Ovary (tissue), 9 donors: Measurements from ENCODE around the gene DIPK1C. TPM values are rescaled to one million over a fixed set of nuclear protein-coding genes. Genes with fewer than 3 reads are reported as not detected.

ENCODE experiments used
- DNase-seq, 5 donors: peaks; one replicate each; pipeline ENCODE4 v3.0.0-alpha.2; 2019 to 2020
- H3K27ac ChIP-seq, 2 donors: fragments of 200-600 bp; one replicate each; pipeline versions ENCODE4 v1.5.1 to v1.8.0; 2019 to 2022
- H3K27me3 ChIP-seq: fragments of 200-600 bp; one replicate; pipeline ENCODE4 v1.8.0; 2022
- H3K36me3 ChIP-seq: fragments of 200-600 bp; sonication (generic); one replicate; pipeline ENCODE4 v1.5.1; 2019
- H3K4me1 ChIP-seq: one replicate; pipeline ENCODE4 v1.8.1; 2013; ENCODE audit warnings: mild to moderate bottlenecking, moderate library complexity; ENCODE audit not compliant: insufficient read depth
- H3K4me3 ChIP-seq: fragments of 200-600 bp; sonication (generic); one replicate; pipeline ENCODE4 v1.5.1; 2017
- H3K9me3 ChIP-seq, 2 donors: fragments of 200-600 bp in 1 of 2; sonication (generic) in 1 of 2; one replicate each; pipeline versions ENCODE4 v1.5.1 to v1.8.1; 2013 to 2019; ENCODE audit warnings: mild to moderate bottlenecking in 1 of 2, moderate library complexity in 1 of 2
- EP300 ChIP-seq: sonication (generic); formaldehyde crosslinking; IDR thresholded peaks from one replicate; pipeline ENCODE4 v1.6.1; 2017; ENCODE audit warnings: antibody characterized with exemption
- POLR2A ChIP-seq: fragments of 450-650 bp; IDR thresholded peaks from one replicate; pipeline ENCODE4 v1.6.1; 2017; ENCODE audit warnings: antibody characterized with exemption, mild to moderate bottlenecking, moderate library complexity
- WGBS, 3 donors: extraction: QIAGEN DNeasy Blood & Tissue Kit in 1 of 3; methylation state at CpG; one replicate each; pipeline versions ENCODE4 v1.1.5 to v1.1.7; 2013 to 2017; 5-methylcytosine and 5-hydroxymethylcytosine counted together
- intact Hi-C, 4 donors: fragments of 100-400 bp; cut with DNase I; formaldehyde crosslinking; loops; one replicate each; pipeline versions ENCODE4 v1.11.0 to v1.15.1; 2022 to 2023
- polyA plus RNA-seq, 2 donors: library from polyadenylated mRNA; stranded (reverse); fragments of 200-250 nt in 1 of 2; fragments of 350-450 nt in 1 of 2; fragmentation: Illumina TruSeq in 1 of 2; extraction: RNeasy Lipid Tissue Mini Kit (QIAGEN cat#74804) in 1 of 2; gene quantifications; one replicate each; pipeline ENCODE4 v1.2.3, GENCODE V29; 2013 to 2014
- total RNA-seq, 7 donors: library from RNA; depleted of rRNA in 2 of 7; stranded (reverse); fragments of >200 nt in 2 of 7; fragmentation: NEBNext Ultra II Directional in 3 of 7; extraction: Animal tissue kit (Norgen Biotek cat#: 25700) in 3 of 7; gene quantifications; one replicate each; pipeline versions ENCODE4 v1.1.0 to v1.2.4, GENCODE V29; 2016 to 2023
- TF ChIP-seq, protein P1 (sequence below), 3 donors: fragments of 450-650 bp in 2 of 3; fragments of 200-600 bp in 1 of 3; IDR thresholded peaks; one replicate each; pipeline versions ENCODE4 v1.5.1 to v1.8.0; 2016 to 2022; ENCODE audit warnings: antibody characterized with exemption in 3 of 3, mild to moderate bottlenecking in 1 of 3
- donor health status: DM: no; HTN: no; CAD: no; lungs with moderate emphysema.
- donor health status: DM: no; HTN: no; CAD: no.
- donor health status: Bipolar disorder and iron deficiency.
- donor health status: DM: yes; HTN: yes; CAD: no.
- donor health status: DM: no; HTN: no; CAD: no.
- donor health status: DM: yes; HTN: yes; CAD: no.

The DIPK1C gene
- total and polyA plus RNA-seq, 9 donors: 0.04 to 0.17 (median 0.05) TPM; not detected in 6

- H3K4me1 ChIP-seq: no peaks in the 10 kb centered on the region
- H3K27me3 ChIP-seq: no peaks in the 10 kb centered on the region
- no peaks in the 10 kb centered on the region for H3K36me3 ChIP-seq
- WGBS, 3 donors: 6 to 8% (median 7%) methylated on average over 6 of the region's 6 CpGs
- no peak overlapping the region for H3K27ac ChIP-seq
- intact Hi-C loops: loop anchor here in 1 of 4 donors (10.0 kb wide), 1 partner anchor 291 kb away; no protein-coding TSS in a partner anchor
- TF ChIP-seq, protein P1, sequence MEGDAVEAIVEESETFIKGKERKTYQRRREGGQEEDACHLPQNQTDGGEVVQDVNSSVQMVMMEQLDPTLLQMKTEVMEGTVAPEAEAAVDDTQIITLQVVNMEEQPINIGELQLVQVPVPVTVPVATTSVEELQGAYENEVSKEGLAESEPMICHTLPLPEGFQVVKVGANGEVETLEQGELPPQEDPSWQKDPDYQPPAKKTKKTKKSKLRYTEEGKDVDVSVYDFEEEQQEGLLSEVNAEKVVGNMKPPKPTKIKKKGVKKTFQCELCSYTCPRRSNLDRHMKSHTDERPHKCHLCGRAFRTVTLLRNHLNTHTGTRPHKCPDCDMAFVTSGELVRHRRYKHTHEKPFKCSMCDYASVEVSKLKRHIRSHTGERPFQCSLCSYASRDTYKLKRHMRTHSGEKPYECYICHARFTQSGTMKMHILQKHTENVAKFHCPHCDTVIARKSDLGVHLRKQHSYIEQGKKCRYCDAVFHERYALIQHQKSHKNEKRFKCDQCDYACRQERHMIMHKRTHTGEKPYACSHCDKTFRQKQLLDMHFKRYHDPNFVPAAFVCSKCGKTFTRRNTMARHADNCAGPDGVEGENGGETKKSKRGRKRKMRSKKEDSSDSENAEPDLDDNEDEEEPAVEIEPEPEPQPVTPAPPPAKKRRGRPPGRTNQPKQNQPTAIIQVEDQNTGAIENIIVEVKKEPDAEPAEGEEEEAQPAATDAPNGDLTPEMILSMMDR (IDR thresholded peaks at IDR 0.05): no peak
- TF ChIP-seq POLR2A (no peak), EP300 (no peak)
- no peak overlapping the region for H3K4me3 ChIP-seq
- no peak for DNase-seq
- H3K9me3 ChIP-seq: no peaks in the 10 kb centered on the region
Measured at GRCh38 chr18:74476140-74476539, 19.0 kb upstream of the DIPK1C start.

GRCh38 chr18:74473976-74474640 is 17.0 kb upstream of the DIPK1C start:
- no peaks in the 10 kb centered on the region for H3K27me3 ChIP-seq
- H3K27ac ChIP-seq: no peak overlapping the region
- no peak for DNase-seq
- 73 to 82% (median 78%) methylated on average over 3 of the region's 3 CpGs for WGBS, 3 donors
- intact Hi-C loops: loop anchor here in 1 of 4 donors (10.0 kb wide), 1 partner anchor 289 kb away; no protein-coding TSS in a partner anchor
- H3K36me3 ChIP-seq: no peaks in the 10 kb centered on the region
- TF ChIP-seq POLR2A: no peak
- TF ChIP-seq, protein P1 (IDR thresholded peaks at IDR 0.05): no peak
- no peak for TF ChIP-seq EP300
- no peak overlapping the region for H3K4me3 ChIP-seq
- no peaks in the 10 kb centered on the region for H3K4me1 ChIP-seq
- H3K9me3 ChIP-seq: no peaks in the 10 kb centered on the region

GRCh38 chr18:74472312-74472711 is 15.2 kb upstream of the DIPK1C start:
- Histone ChIP-seq H3K27me3 (no peaks in the 10 kb centered on the region), H3K4me1 (no peaks in the 10 kb centered on the region), H3K4me3 (no peak overlapping the region), H3K36me3 (no peaks in the 10 kb centered on the region), H3K9me3 (no peaks in the 10 kb centered on the region), H3K27ac (no peak overlapping the region)
- 16 to 40% (median 28%) methylated on average over 2 of the region's 2 CpGs for WGBS, 3 donors
- DNase-seq: no peak
- intact Hi-C loops: loop anchor here in 1 of 4 donors (10.0 kb wide), 1 partner anchor 288 kb away; no protein-coding TSS in a partner anchor
- TF ChIP-seq EP300: no peak
- no peak for TF ChIP-seq POLR2A
- TF ChIP-seq, protein P1 (IDR thresholded peaks at IDR 0.05): no peak

GRCh38 chr18:74468547-74469061 is 11.5 kb upstream of the DIPK1C start:
- Histone ChIP-seq H3K4me1 (no peaks in the 10 kb centered on the region), H3K4me3 (no peak overlapping the region), H3K27ac (no peak overlapping the region), H3K9me3 (no peaks in the 10 kb centered on the region), H3K27me3 (no peaks in the 10 kb centered on the region), H3K36me3 (no peaks in the 10 kb centered on the region)
- DNase-seq: no peak
- TF ChIP-seq EP300 (no peak), POLR2A (no peak)
- TF ChIP-seq, protein P1 (IDR thresholded peaks at IDR 0.05): no peak
- intact Hi-C loops: no loop called here
- 39 to 41% (median 41%) methylated on average over 3 of the region's 3 CpGs for WGBS, 3 donors
